Measurements from ENCODE around the gene CYSTM1.
"Not testable (repeated sequence)": the region's sequence is repeated elsewhere in the genome, so short reads cannot be mapped to it uniquely, and the experiment has no call there.

CYSTM1 gene

GRCh38 chr5:140150201-140150600 lies 24.8 kb upstream of the CYSTM1 start:
- TF ChIP-seq CTCF (conservative IDR thresholded peaks at IDR 0.05; ENCODE audit: low read depth, low read length) = no peak
- H3K4me3 ChIP-seq (ENCODE audit: low read length) = no peak overlapping the region
- DNase-seq (ENCODE audit: low read depth) = no peak

GRCh38 chr5:140151144-140152021 lies 23.6 kb upstream of the CYSTM1 start:
- no peak overlapping the region for H3K4me3 ChIP-seq (ENCODE audit: low read length)
- DNase-seq (ENCODE audit: low read depth) = no peak

GRCh38 chr5:140152022-140152999 lies 22.7 kb upstream of the CYSTM1 start:
- no peak for DNase-seq (ENCODE audit: low read depth)
- TF ChIP-seq CTCF (conservative IDR thresholded peaks at IDR 0.05; ENCODE audit: low read depth, low read length) = no peak

More at GRCh38 chr5:140151144-140152021, 23.6 kb upstream of the CYSTM1 start:
- TF ChIP-seq CTCF (conservative IDR thresholded peaks at IDR 0.05; ENCODE audit: low read depth, low read length) = no peak

GRCh38 chr5:140153255-140153654 lies 21.7 kb upstream of the CYSTM1 start:
- no peak for DNase-seq (ENCODE audit: low read depth)
- no peak for TF ChIP-seq CTCF (conservative IDR thresholded peaks at IDR 0.05; ENCODE audit: low read depth, low read length)

More at GRCh38 chr5:140152022-140152999, 22.7 kb upstream of the CYSTM1 start:
- no peak overlapping the region for H3K4me3 ChIP-seq (ENCODE audit: low read length)

GRCh38 chr5:140153905-140154304 lies 21.1 kb upstream of the CYSTM1 start:
- DNase-seq (ENCODE audit: low read depth) = peak; percentile 55
- no peak for TF ChIP-seq CTCF (conservative IDR thresholded peaks at IDR 0.05; ENCODE audit: low read depth, low read length)
- no peak overlapping the region for H3K4me3 ChIP-seq (ENCODE audit: low read length)

More at GRCh38 chr5:140153255-140153654, 21.7 kb upstream of the CYSTM1 start:
- no peak overlapping the region for H3K4me3 ChIP-seq (ENCODE audit: low read length)

GRCh38 chr5:140154710-140155381 lies 20.1 kb upstream of the CYSTM1 start:
- not testable (repeated sequence) for H3K4me3 ChIP-seq (ENCODE audit: low read length); DNase-seq (ENCODE audit: low read depth)
